Adrenal gland (tissue), 5 donors: ENCODE measurements around the gene TRMT11.

Experiments
- CTCF ChIP-seq, 6 experiments: fragments of 450-650 bp in 4 of 6; fragments of 200-600 bp in 2 of 6; sonication (generic) in 1 of 6; IDR thresholded peaks; 1 replicate in 5 of 6; 2 replicates in 1 of 6; pipeline versions ENCODE4 v1.5.1 to v1.8.0; 2016 to 2021; ENCODE audit warnings: antibody characterized with exemption in 6 of 6, mild to moderate bottlenecking in 2 of 6, moderate library complexity in 1 of 6
- POLR2A ChIP-seq, 2 donors: fragments of 450-650 bp; IDR thresholded peaks; one replicate each; pipeline ENCODE4 v1.6.1; 2017; ENCODE audit warnings: antibody characterized with exemption in 2 of 2, mild to moderate bottlenecking in 2 of 2, moderate library complexity in 1 of 2
- donor health status: DM: no; HTN: no; CAD: no.

DNA sequence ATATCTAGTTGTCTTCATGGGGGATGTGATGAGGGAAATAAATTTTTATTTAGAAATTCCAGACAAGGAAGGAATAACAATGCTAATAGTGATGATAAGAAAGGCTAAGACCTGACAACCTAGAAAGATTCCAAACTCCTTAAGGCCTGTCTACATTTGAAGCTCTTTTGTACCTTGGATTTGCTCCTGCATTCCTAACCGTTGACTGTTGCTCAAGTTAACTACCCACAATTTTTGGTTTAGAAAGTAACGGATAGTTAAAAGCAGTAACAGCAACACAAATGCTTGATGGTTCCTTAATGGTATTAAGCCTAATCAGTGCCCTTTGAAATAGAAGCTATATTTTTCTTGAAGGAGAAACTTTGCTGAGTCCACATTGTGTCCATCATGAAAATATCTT, 52.9 kb downstream of the TRMT11 start:
- no peak for TF ChIP-seq POLR2A (IDR thresholded peaks at IDR 0.05)
- TF ChIP-seq CTCF (IDR thresholded peaks at IDR 0.05), result no peak
